H54 (cell line): Measurements from ENCODE around the gene CSRNP2.
"Not testable (repeated sequence)": the region's sequence is repeated elsewhere in the genome, so short reads cannot be mapped to it uniquely, and the experiment has no call there.

Source experiments
- DNase-seq: peaks from one replicate; pipeline ENCODE4 v3.0.0; 2011; ENCODE audit warnings: low spot score, mixed read lengths; ENCODE audit not compliant: insufficient read length
- FAIRE-seq: peaks from 3 replicates; lab custom pipeline; 2011; peaks lifted over from hg19 to GRCh38; lab: Jason Lieb, UNC
- POLR2A ChIP-seq: IDR thresholded peaks from 2 replicates; pipeline ENCODE4 v1.6.1; 2011; ENCODE audit warnings: low read depth, mild to moderate bottlenecking, low read length

The CSRNP2 gene

DNA sequence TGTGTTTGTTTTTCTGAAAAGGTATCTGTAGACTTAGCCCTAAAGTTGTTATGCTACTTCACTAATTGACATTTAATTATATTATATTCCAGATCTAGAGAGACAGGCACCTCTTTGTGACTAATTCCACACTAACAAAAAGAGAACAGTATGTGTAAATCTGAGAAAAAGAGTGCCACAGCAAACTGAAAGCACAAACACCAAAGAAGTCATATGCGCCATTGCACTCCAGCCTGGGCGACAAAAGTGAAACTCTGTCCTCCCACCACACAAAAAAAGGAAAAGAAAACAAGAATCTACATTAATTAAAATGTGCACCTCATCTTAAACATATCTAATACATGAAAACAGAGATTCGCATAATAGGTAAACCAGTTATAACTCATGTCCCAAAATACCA, 4.4 kb upstream of the CSRNP2 start:
- DNase-seq (no peak), FAIRE-seq (no peak)
- no peak for TF ChIP-seq POLR2A

DNA sequence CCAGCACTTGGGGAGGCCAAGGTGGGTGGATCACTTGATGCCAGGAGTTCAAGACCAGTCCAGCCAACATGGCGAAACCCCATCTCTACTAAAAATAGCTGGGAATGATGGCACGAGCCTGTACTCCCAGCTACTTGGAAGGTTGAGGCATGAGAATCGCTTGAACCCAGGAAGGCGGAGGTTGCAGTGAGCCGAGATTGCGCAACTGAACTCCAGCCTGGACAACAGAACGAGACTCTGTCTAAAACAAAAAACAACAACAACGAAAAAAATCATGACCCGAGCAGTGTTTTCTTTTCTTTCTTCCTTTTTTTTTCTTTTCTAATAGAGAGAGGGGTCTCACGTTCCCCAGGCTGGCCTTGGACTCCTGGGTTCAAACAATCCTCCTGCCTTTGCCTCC, 3.5 kb upstream of the CSRNP2 start:
- FAIRE-seq, result no peak
- no peak for DNase-seq
- TF ChIP-seq POLR2A, result no peak

DNA sequence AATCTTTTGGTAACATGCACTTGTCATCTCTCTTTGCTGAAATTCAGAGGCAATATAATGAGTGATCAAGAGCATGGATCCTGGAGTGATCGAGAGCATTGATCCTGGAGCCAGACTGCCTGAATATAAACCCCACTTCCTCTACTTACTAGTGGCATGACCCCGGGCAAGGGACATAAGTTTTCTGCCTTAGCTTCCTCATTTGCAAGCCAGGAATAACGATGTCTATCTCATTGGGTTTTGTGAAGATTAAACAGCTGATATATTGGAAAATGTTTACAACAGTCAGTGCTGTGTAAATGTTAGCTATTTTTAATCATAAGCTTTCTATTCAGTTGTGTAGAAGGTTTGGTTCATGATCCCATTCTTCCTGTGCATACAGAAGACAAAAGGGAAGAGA, 2.4 kb upstream of the CSRNP2 start:
- no peak for DNase-seq
- no peak for FAIRE-seq
- TF ChIP-seq POLR2A, result no peak

DNA sequence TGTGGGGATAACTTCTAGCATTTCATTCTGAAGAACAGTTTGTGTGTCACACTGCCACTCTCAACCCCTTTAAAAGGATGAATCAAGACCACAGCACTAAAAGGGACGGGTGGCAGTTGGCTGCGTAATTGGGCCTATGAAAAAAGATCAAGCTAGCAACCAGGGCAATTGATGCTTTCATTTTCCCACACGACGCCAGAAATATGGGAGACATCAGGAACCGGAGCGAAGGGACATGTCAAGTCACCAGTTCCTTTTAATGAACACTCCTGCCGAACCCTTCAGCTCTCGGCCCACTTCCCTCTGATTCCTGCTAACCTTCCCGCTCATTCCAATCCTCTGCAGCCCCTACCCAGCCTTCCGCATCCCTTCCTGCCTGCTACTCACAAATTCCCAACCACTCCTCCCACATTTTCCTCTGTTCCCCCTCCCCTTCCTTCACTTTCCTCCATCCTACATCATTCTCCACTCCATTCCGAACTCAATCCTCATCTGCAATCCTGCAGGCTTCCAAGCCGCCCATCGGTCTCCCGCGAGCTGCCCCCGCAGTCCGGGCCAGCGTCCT, 753 bp downstream of the CSRNP2 start:
- DNase-seq (peak; percentile 38), FAIRE-seq (no peak)
- TF ChIP-seq POLR2A, result no peak

DNA sequence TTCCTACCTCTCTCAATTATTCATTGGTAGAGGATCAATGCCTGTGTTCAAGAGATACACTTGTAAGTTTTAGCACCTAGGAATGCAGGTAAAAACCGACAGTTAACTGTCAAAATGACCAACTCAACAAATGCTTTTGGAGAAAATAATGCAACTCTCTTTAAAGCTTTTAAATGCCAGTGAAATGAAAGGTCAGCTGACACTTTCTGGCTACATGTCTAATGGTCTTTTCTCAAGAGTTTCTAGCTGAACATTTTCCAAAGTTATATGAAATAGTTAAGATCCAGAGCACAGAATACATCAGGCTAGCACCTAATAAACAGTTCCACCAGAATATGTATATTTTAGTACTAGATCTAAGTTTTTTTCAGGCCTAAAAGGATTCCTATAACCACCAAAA, 2.0 kb downstream of the CSRNP2 start:
- DNase-seq (no peak), FAIRE-seq (no peak)
- TF ChIP-seq POLR2A, result no peak

DNA sequence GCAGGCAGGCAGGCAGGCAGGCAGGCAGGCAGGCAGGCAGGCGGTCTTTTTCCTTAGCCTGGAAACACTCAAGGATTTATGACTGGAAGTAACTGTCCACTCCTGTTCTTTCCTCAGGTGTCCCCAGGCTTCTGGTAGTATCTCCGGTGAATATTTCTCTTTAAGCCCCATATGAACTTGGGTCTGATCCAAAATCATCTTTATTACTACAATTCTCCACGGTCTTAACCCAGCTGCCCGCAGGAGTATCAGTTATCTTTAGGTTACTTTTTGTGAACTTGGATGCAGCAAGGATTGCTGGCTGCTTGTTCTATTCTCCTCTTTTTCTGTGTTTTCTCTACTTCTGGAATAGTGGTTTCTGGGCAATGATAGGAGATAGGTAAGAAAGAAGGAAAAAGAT, 3.3 kb downstream of the CSRNP2 start:
- DNase-seq (no peak), FAIRE-seq (no peak)
- no peak for TF ChIP-seq POLR2A

DNA sequence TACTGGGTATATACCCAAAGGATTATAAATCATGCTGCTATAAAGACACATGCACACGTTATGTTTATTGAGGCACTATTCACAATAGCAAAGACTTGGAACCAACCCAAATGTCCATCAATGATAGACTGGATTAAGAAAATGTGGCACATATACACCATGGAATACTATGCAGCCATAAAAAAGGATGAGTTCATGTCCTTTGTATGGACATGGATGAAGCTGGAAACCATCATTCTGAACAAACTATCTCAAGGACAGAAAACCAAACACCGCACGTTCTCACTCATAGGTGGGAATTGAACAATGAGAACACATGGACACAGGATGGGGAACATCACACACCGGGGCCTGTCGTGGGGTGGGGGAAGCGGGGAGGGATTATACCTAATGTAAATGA, 4.5 kb downstream of the CSRNP2 start:
- DNase-seq, FAIRE-seq: not testable (repeated sequence)

DNA sequence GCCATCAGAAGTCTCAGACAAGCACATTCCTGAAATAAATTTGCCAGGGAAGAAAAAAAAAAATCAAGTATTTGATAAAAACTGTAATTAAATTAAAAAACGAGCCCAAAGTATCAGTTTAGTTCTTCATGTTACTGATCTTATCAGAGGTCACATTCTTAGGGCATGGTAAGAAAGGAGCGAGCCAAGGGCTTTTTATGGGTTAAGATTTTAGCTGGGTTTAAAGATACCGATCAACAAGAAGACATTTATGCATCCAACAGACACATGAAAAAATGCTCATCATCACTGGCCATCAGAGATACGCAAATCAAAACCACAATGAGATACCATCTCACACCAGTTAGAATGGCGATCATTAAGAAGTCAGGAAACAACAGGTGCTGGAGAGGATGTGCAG, 5.0 kb downstream of the CSRNP2 start:
- not testable (repeated sequence) for DNase-seq, FAIRE-seq

DNA sequence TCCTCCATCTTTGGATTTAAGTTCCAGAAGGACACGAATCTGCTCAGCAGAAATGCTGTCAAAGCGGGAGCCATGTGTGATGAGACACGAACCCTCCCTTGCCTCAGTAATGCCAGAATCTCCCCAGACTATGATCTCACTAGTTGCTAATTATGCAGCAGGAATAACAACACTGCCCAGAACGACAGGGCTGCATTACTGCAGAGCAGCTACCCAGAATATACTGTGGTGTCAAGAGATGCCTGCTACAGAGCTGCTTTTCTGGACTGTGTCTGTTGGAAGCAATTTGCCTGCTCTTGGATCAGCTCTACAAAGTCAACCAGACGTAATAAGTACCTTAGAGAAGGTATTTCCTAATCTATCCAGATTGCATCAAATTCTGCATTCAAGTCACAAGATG, 5.5 kb downstream of the CSRNP2 start:
- FAIRE-seq (no peak), DNase-seq (no peak)
- TF ChIP-seq POLR2A, result no peak

DNA sequence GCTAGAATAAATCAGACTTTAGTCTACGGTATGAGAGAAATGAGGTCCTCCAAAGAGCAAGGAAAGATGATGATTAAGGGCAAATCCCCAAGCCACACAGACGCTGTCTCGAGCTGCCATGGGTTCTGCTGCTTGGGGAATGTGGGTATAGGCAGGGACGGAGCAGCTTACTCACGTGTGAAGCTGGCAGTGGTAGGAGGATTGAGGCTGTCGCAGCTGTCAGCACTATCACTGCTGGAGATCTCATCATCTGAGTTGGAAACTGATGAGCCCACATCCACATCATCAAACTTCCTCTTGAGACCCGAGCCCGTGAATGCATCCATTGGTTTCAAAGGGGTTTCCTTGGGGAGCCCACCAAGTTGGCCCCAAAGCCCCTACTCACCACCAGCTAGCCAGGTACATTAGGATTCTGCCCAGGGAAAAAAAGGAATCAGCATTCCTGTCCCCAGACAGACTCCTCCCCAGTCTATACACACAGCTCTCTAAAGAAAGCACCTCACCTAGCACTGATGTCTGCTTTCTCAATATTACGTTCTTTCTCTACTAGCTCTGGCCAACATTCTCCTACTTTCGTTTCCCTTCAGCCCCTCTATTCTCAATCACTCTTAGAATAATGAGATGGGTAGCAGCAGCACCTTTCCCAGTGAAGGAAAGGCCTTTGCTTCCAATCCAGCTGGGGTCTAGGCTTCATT, 7.0 kb downstream of the CSRNP2 start:
- no peak for DNase-seq
- no peak for TF ChIP-seq POLR2A
- FAIRE-seq, result no peak

DNA sequence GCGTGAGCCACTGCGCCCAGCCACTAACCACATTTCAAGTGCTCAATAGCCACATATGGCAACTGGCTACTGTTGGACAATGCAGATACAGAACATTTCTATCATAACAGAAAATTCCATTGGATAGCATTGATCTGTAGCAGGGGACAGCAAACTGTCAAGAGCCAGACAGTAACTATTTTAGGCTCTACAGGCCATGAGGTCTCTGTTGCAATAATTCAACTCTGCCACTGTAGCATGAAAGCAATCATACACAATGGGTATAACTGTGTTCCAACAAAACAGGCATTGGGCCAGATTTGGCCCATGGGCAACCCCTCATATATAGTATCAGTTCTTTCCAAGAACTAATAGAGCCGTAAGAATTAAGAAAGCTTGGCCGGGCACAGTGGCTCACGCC, 8.0 kb downstream of the CSRNP2 start:
- DNase-seq (no peak), FAIRE-seq (no peak)
- no peak for TF ChIP-seq POLR2A

DNA sequence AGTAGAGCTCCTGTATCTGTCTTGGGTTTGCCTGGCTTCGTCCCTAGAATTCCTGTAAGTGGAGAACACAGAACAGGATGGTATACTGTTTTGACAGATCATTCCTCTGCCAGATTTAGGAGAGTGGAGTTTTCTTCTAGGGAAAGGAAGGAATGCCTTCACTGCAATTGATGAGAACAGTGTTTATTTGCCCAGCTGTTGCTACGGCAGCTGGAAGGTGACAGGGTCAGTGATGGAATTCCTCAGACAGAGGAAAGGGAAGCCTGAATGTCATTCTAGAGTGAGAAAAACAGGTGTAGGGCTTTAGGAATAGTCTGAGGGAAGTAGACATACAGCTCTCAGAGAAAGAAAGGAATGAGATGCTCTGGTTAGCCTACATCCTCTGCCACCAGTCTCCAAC, 11.7 kb downstream of the CSRNP2 start:
- no peak for FAIRE-seq
- DNase-seq, result no peak
- no peak for TF ChIP-seq POLR2A

DNA sequence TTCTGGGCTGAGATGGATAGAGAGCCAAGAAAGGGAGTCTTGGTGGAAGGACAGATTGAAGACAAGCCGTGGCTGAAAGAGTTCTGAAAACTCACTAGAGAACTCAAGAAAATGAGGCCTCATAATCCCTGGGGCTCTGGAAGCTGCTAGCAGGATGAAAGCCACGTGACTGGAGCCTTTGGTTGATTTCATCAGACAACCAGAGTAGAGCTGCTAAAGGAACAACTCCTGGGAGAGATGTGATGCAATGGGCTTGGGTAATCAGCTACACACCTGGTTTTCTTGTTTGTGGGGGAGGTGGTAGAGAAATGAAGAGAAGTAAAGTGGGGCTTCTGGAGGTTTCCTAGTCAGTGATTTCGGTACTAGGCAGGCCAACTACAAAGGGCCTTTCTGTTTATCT, 13.4 kb downstream of the CSRNP2 start:
- DNase-seq (no peak), FAIRE-seq (no peak)
- TF ChIP-seq POLR2A, result no peak

DNA sequence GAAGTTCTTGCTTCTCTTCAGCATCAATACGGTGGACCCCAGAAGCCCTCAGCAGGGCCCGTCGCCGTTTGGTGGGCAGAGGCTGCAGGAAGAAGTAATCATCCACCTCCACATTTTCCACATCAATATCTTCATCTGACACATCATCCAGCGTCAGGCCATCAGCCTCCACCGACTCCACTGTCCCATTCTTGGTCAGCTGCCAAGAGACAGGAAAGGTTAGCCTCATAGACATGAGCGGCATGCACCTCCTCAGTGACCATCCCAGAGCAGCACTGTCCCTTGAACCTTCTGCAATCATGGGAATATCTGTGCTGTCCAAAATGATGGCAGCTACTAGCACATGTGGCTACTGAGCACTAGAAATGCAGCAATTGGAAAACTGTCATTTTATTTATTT, 15.6 kb downstream of the CSRNP2 start:
- TF ChIP-seq POLR2A, result no peak
- DNase-seq (no peak), FAIRE-seq (no peak)

DNA sequence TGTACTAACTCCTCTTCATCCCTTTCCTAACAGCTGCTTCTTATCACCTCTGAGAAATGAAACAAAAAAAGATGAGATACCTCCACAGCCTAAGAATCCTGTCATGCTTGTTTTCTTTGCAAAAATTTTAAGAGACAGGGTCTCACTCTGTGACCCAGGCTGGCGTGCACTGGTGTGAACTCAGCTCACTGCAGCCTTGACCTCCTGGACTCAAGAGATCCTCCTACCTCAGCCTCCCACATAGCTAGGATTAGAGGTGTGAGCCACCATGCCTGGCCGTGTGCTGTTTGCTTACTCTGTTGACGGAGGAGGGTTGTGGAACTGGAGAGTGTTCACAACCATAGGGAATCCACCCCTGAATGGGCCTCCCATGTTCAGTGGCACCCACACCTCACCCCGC, 16.2 kb downstream of the CSRNP2 start:
- FAIRE-seq, result no peak
- TF ChIP-seq POLR2A, result no peak
- no peak for DNase-seq
